Measurements from ENCODE around the gene MRPS2. TPM values are rescaled to one million over a fixed set of nuclear protein-coding genes. Genes with fewer than 3 reads are reported as not detected.

The MRPS2 gene
- polyA plus RNA-seq, 1 donor (not counting 4 experiments of a cell fraction or from before 2014, with no cell fraction given), result 44.7 TPM

- H3K36me3 ChIP-seq (ENCODE audit: control insufficient read depth in 2 of 2, extremely low read depth in 1 of 2, insufficient read depth in 2 of 2, low read length in 2 of 2), result peaks cover 21 to 24% of the 10 kb centered on the region in 2 experiments
- no peaks in the 10 kb centered on the region for H3K9me1 ChIP-seq (ENCODE audit: control insufficient read depth, extremely low read depth, insufficient read depth, low read length)
- TF ChIP-seq CTCF (optimal IDR thresholded peaks at IDR 0.05 in 1 of 3, IDR thresholded peaks at IDR 0.05 in 1 of 3, conservative IDR thresholded peaks at IDR 0.05 in 1 of 3; ENCODE audit: extremely low read depth in 1 of 3, insufficient read depth in 2 of 3, low read length in 3 of 3) (no peak), EZH2 (IDR thresholded peaks at IDR 0.05; ENCODE audit: low read length) (no peak)
- no peak overlapping the region for H3K4me3 ChIP-seq (ENCODE audit: control insufficient read depth in 2 of 3, extremely low read depth in 1 of 3, insufficient read depth in 2 of 3, low read depth in 1 of 3, low read length in 3 of 3)
- H3K9ac ChIP-seq (ENCODE audit: control insufficient read depth, extremely low read depth, insufficient read depth, low read length), result no peak overlapping the region
- H4K20me1 ChIP-seq (ENCODE audit: control insufficient read depth, extremely low read depth, insufficient read depth, low read length), result peaks cover 5% of the 10 kb centered on the region
- no peak for DNase-seq (ENCODE audit: low read depth, low spot score)
- dilution Hi-C loops (cut with MboI; ENCODE audit: extremely low pct_ligation_motif_present, low sequenced_read_pairs), result no loop called here
- FAIRE-seq, result no peak
- no peaks in the 10 kb centered on the region for H3K27me3 ChIP-seq (ENCODE audit: control insufficient read depth, extremely low read depth, insufficient read depth, low read length)
- H3K27ac ChIP-seq (ENCODE audit: control insufficient read depth, insufficient read depth, low read length), result no peak overlapping the region
- peaks cover 8% of the 10 kb centered on the region for H3K4me1 ChIP-seq (ENCODE audit: control insufficient read depth, extremely low read depth, insufficient read depth, low read length)
- no peaks in the 10 kb centered on the region for H3K9me3 ChIP-seq (ENCODE audit: control insufficient read depth, low read depth, low read length)
- H3K4me2 ChIP-seq (ENCODE audit: control insufficient read depth, extremely low read depth, insufficient read depth, low read depth, low read length), result no peak overlapping the region
- peaks cover 30% of the 10 kb centered on the region for H3K79me2 ChIP-seq (ENCODE audit: control insufficient read depth, insufficient read depth, low read length)
- no peak overlapping the region for H2AFZ ChIP-seq (ENCODE audit: control insufficient read depth, low read length)
These were observed 5.1 kb downstream of the MRPS2 start for GRCh38 chr9:135505406-135506187.

GRCh38 chr9:135506327-135507103, 6.0 kb downstream of the MRPS2 start:
- TF ChIP-seq EZH2 (IDR thresholded peaks at IDR 0.05; ENCODE audit: low read length) (no peak), CTCF (optimal IDR thresholded peaks at IDR 0.05 in 1 of 3, IDR thresholded peaks at IDR 0.05 in 1 of 3, conservative IDR thresholded peaks at IDR 0.05 in 1 of 3; ENCODE audit: extremely low read depth in 1 of 3, insufficient read depth in 2 of 3, low read length in 3 of 3) (no peak)
- no peak overlapping the region for H3K27ac ChIP-seq (ENCODE audit: control insufficient read depth, insufficient read depth, low read length)
- dilution Hi-C loops (cut with MboI; ENCODE audit: extremely low pct_ligation_motif_present, low sequenced_read_pairs), result no loop called here
- H4K20me1 ChIP-seq (ENCODE audit: control insufficient read depth, extremely low read depth, insufficient read depth, low read length), result peaks cover 5% of the 10 kb centered on the region
- H3K4me1 ChIP-seq (ENCODE audit: control insufficient read depth, extremely low read depth, insufficient read depth, low read length), result peaks cover 14% of the 10 kb centered on the region
- H2AFZ ChIP-seq (ENCODE audit: control insufficient read depth, low read length), result no peak overlapping the region
- no peak overlapping the region for H3K4me2 ChIP-seq (ENCODE audit: control insufficient read depth, extremely low read depth, insufficient read depth, low read depth, low read length)
- no peak for FAIRE-seq
- H3K9me1 ChIP-seq (ENCODE audit: control insufficient read depth, extremely low read depth, insufficient read depth, low read length), result no peaks in the 10 kb centered on the region
- H3K27me3 ChIP-seq (ENCODE audit: control insufficient read depth, extremely low read depth, insufficient read depth, low read length), result no peaks in the 10 kb centered on the region
- H3K36me3 ChIP-seq (ENCODE audit: control insufficient read depth in 2 of 2, extremely low read depth in 1 of 2, insufficient read depth in 2 of 2, low read length in 2 of 2), result peaks cover 21 to 24% of the 10 kb centered on the region in 2 experiments
- H3K79me2 ChIP-seq (ENCODE audit: control insufficient read depth, insufficient read depth, low read length), result peaks cover 21% of the 10 kb centered on the region
- no peak overlapping the region for H3K4me3 ChIP-seq (ENCODE audit: control insufficient read depth in 2 of 3, extremely low read depth in 1 of 3, insufficient read depth in 2 of 3, low read depth in 1 of 3, low read length in 3 of 3)
- no peaks in the 10 kb centered on the region for H3K9me3 ChIP-seq (ENCODE audit: control insufficient read depth, low read depth, low read length)
- DNase-seq (ENCODE audit: low read depth, low spot score), result no peak
- no peak overlapping the region for H3K9ac ChIP-seq (ENCODE audit: control insufficient read depth, extremely low read depth, insufficient read depth, low read length)

Measured in keratinocyte (primary cell).